Measurements from ENCODE around the gene AKTIP. TPM values are rescaled to one million over a fixed set of nuclear protein-coding genes. Genes with fewer than 3 reads are reported as not detected.

AKTIP gene
- total RNA-seq, 1 experiment from 2014 or later: 23.5 TPM

GRCh38 chr16:53480394-53480793 is 22.6 kb downstream of the AKTIP start:
- CTCF ChIA-PET: no interaction called here

More at GRCh38 chr16:53480394-53480793, 22.6 kb downstream of the AKTIP start:
- Histone ChIP-seq H3K27ac (ENCODE audit: low read depth, low read length) (no peak overlapping the region), H3K27me3 (ENCODE audit: insufficient read depth, low read length) (no peaks in the 10 kb centered on the region), H3K9me2 (ENCODE audit: insufficient read depth) (no peaks in the 10 kb centered on the region), H3K36me3 (ENCODE audit: control insufficient read depth in 1 of 2, insufficient read depth in 2 of 2, low read length in 2 of 2) (peaks cover 11% of the 10 kb centered on the region in 2 experiments; a peak in 3 of 4 replicates), H3K79me2 (ENCODE audit: insufficient read depth, low read length) (no peaks in the 10 kb centered on the region), H3K4me1 (ENCODE audit: control insufficient read depth in 1 of 2, insufficient read depth in 2 of 2, low read length in 2 of 2) (no peaks in the 10 kb centered on the region), H3K4me3 (replicated peaks in 1 of 2; ENCODE audit: low read depth in 1 of 2, low read length in 2 of 2) (no peak overlapping the region), H4K20me1 (ENCODE audit: insufficient read depth) (no peaks in the 10 kb centered on the region), H3K4me2 (ENCODE audit: low read length) (no peak overlapping the region), H3K9ac (ENCODE audit: low read length) (no peak overlapping the region), H2AFZ (ENCODE audit: low read depth, low read length, poor library complexity, severe bottlenecking) (no peak overlapping the region), H3K9me3 (ENCODE audit: control insufficient read depth in 1 of 2, insufficient read depth in 1 of 2, low read depth in 1 of 2, low read length in 2 of 2) (no peaks in the 10 kb centered on the region)
- TF ChIP-seq ZNF274 (IDR thresholded peaks at IDR 0.05; ENCODE audit: low read depth, low read length): no peak
- TF ChIP-seq ZFX (IDR thresholded peaks at IDR 0.05): no peak
- no peak for TF ChIP-seq YY1 (IDR thresholded peaks at IDR 0.05; ENCODE audit: extremely low read depth, insufficient replicate concordance, low read depth, low read length)
- no peak for TF ChIP-seq EZH2 (IDR thresholded peaks at IDR 0.05)
- TF ChIP-seq REST (IDR thresholded peaks at IDR 0.05; ENCODE audit: low read depth): no peak
- no peak for TF ChIP-seq JUND (IDR thresholded peaks at IDR 0.05)
- no peak for TF ChIP-seq ATF3 (IDR thresholded peaks at IDR 0.05)
- no peak for TF ChIP-seq SIN3A (IDR thresholded peaks at IDR 0.05; ENCODE audit: low read depth)
- no peak for TF ChIP-seq CTCF (IDR thresholded peaks at IDR 0.05 in 2 of 3, conservative IDR thresholded peaks at IDR 0.05 in 1 of 3; ENCODE audit: borderline replicate concordance in 1 of 3, insufficient read depth in 1 of 3, low read depth in 2 of 3, low read length in 2 of 3)
- TF ChIP-seq SRF (IDR thresholded peaks at IDR 0.05; ENCODE audit: low read depth): no peak
- DNase-seq (ENCODE audit: low read depth, low spot score) (no peak), ATAC-seq (no peak)
- intact Hi-C loops (cut with micrococcal nuclease): no loop called here
- ChIA-PET POLR2A (no interaction called here), RAD21 (ENCODE audit: low non-redundant PET in 1 of 2, low total read pairs in 2 of 2, uncharacterized antibody in 2 of 2, unreplicated experiment in 2 of 2) (no interaction called here)
- no TSS peak for BruUV-seq (replicated peaks)
